H7 (cell line): ENCODE measurements around the gene ADAMTS17. TPM values are rescaled to one million over a fixed set of nuclear protein-coding genes. Genes with fewer than 3 reads are reported as not detected.

Experiments used
- DNase-seq: peaks from one replicate; pipeline ENCODE4 v3.0.0; 2012
- H3K27me3 ChIP-seq: 2 replicates; pipeline ENCODE4 v1.6.0; 2011; ENCODE audit warnings: mild to moderate bottlenecking, low read length; ENCODE audit not compliant: control insufficient read depth, insufficient read depth
- H3K36me3 ChIP-seq: replicated peaks from 2 replicates; pipeline ENCODE4 v1.5.1; 2011; ENCODE audit warnings: low read length; ENCODE audit not compliant: control insufficient read depth, insufficient read depth
- H3K4me3 ChIP-seq: 2 replicates; pipeline ENCODE4 v1.5.1; 2011; ENCODE audit warnings: low read depth, mild to moderate bottlenecking, control low read depth, low read length, moderate library complexity; ENCODE audit not compliant: insufficient read depth
- total RNA-seq: library from RNA; depleted of rRNA; stranded (reverse); fragments of >200 nt; shearing (Covaris generic); gene quantifications from 2 replicates; pipeline ENCODE4 v1.2.3, GENCODE V29; 2014

The ADAMTS17 gene
- total RNA-seq, 1 experiment from 2014 or later = 0.55 TPM

DNA sequence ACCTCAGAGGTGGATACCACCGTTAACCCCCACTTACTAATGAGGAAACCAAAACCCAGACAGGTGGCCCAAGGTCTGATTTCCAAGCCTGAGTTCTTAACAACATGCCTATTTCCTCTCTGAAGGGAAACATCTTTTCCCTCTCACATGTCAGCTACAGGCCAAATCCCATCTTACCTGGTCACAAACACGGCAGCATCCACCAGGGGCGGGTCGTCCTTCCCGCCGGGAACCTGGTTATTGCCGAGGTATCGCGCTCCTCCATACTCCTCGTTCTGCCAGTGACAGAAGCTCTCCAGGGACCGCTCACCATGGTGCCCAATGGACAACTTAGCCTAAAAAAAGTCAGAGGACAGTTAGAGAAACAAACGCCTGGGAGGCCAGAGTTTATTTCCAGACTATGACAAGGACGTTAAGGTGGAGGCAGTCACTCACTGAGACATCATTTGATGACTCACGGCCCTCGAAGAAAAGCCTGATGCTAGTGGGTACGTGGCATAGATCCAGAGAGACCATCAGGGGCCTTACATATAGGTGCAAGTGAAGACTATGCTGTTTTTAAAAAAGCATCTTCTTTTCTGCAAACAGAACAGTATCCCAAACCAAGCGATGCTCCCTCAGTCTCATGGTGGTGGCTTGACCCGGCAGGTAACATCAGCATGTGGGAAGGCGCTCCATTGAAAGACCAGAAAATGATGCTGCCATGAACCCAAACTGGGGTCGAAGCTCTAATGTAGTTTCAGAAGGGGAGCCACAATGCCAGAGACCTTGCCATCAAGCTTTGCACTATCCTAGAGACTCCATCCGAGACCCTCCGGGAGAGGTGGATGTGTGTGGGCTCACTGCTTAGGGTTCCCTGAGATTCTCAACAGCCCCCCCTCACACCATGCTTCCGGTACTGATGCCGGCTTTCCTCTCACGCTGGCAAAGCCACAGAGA, 80.2 kb downstream of the ADAMTS17 start:
- Histone ChIP-seq H3K4me3 (no peak overlapping the region), H3K36me3 (no peaks in the 10 kb centered on the region), H3K27me3 (no peaks in the 10 kb centered on the region)
- DNase-seq = no peak

GRCh38 chr15:100259266-100259665, 82.5 kb downstream of the ADAMTS17 start:
- Histone ChIP-seq H3K4me3 (no peak overlapping the region), H3K36me3 (no peaks in the 10 kb centered on the region), H3K27me3 (no peaks in the 10 kb centered on the region)
- DNase-seq = no peak

DNA sequence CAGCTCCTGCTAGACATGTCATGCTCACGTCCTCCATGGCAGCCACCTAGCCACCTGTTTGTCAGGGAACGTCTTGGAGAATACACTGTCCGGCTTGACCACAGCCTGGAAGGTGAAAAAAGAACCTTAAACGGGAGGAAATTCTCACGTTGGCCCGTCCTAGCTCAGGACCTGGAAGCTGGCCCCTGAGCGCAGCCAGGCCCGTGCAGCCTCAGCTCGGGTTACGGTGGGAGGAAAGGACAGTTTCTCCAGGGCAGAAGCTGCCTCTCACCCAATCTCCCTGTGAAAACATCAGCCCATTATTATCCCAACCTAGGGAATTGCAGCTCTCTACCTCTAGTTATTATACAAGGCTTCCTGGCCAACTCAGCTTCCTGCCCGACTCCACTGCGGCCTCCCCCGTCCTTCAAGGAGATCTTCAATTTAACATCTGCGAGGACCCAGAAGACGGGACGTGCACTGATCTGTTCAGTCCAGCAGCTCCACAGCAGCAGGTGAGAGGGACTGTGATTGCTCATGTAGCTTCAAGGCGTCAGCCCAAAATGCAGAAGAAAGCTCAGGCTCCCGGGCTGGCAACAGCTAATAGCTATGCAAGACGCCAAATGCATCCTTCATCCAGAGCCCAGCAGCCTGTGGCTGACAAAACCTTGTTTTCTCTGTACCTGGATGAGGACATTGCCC, 84.7 kb downstream of the ADAMTS17 start:
- no peak for DNase-seq
- no peaks in the 10 kb centered on the region for H3K27me3 ChIP-seq
- H3K36me3 ChIP-seq = no peaks in the 10 kb centered on the region
- H3K4me3 ChIP-seq = no peak overlapping the region

DNA sequence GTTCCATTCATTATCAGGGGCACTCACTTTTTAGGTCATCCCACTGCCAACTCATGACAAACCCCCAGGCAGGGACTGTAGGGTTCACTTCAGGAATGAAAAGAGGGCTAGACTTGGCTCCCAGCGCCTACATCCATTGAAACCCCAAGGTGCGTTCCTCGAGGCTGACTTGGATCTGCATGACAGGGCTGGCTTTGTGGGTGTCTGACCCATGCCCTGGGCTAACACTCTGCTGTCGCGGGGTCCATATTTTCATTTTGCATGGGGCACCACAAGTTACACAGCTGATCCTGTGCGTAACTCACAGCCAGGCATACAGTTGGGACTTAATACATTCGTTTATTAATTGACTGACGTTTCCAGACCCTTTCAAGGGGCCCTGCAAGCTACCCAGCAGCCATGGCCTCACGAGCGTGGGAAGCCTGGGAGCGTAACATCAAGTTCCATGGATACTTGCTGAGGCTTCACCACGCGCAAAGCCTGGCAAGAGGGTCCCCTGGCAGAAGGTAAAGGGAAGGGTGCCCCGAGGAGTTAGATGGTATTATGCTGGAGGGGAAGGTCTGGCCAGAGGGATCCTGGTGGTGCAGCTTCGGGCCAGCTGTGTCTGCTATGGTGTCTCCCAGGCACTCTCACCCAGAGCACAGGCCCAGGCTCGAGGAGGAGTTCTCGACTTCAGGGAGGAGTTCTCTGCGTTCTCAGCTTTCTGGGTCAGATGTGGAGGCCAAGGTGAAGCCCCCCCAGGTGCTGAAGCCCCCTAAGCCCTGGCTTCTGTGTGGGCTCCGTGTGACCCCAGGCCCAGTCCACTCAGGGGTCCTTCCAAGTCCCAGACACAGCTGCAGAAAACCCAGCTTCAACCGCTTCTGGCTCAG, 85.4 kb downstream of the ADAMTS17 start:
- Histone ChIP-seq H3K27me3 (no peaks in the 10 kb centered on the region), H3K36me3 (no peaks in the 10 kb centered on the region), H3K4me3 (no peak overlapping the region)
- DNase-seq = no peak

GRCh38 chr15:100255644-100256043, 86.1 kb downstream of the ADAMTS17 start:
- Histone ChIP-seq H3K36me3 (no peaks in the 10 kb centered on the region), H3K4me3 (no peak overlapping the region), H3K27me3 (no peaks in the 10 kb centered on the region)
- no peak for DNase-seq

DNA sequence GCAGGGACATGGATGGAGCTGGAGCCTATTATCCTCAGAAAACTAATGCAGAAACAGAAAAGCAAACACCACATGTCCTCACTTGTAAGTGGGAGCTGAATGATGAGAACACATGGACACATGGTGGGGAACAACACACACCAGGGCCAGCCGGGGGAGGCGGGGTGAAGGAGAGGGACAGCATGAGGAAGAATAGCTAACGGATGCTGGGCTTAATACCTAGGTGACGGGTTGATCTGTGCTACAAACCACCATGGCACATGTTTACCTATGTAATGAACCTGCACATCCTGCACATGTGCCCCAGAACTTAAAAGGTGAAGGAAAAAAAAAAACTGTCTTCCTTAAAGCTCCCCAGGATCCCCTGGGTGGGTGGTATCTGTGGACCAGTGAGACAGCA, 87.1 kb downstream of the ADAMTS17 start:
- no peak overlapping the region for H3K4me3 ChIP-seq
- no peaks in the 10 kb centered on the region for H3K27me3 ChIP-seq
- DNase-seq = no peak
- H3K36me3 ChIP-seq = no peaks in the 10 kb centered on the region

GRCh38 chr15:100254285-100254684, 87.5 kb downstream of the ADAMTS17 start:
- H3K27me3 ChIP-seq = no peaks in the 10 kb centered on the region
- no peaks in the 10 kb centered on the region for H3K36me3 ChIP-seq
- DNase-seq = no peak
- H3K4me3 ChIP-seq = no peak overlapping the region

GRCh38 chr15:100253640-100254039, 88.1 kb downstream of the ADAMTS17 start:
- Histone ChIP-seq H3K36me3 (no peaks in the 10 kb centered on the region), H3K27me3 (no peaks in the 10 kb centered on the region), H3K4me3 (no peak overlapping the region)
- DNase-seq = no peak

DNA sequence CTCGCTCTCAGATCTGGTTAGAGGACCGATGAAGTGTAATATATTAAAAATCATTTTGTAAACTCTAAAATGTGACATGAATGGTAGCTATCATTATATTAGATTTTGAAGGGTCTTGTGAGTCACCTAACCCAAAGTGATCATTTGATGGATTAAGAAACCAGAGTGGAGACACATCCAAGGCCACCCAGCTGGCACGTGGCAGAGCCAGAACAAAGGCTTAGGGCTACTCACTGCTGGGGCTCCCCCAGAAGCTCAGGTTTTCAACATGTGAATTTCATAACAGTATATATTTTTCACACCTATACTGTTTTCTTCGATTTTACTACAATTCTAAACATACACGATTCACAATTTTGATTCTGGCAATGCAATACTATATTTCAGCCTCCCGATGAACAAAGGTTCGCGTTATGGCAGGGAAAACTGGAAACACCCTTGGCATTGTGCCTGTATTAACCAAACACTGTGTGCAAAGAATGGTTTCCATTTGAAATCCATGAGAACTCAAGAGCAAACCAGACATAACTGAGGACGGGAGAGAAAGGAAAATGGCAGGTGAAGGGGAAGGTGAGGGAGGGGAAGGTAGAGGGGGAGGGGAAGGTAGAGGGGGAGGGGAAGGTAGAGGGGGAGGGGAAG, 88.9 kb downstream of the ADAMTS17 start:
- no peaks in the 10 kb centered on the region for H3K36me3 ChIP-seq
- no peaks in the 10 kb centered on the region for H3K27me3 ChIP-seq
- DNase-seq = no peak
- H3K4me3 ChIP-seq = no peak overlapping the region

GRCh38 chr15:100252359-100252758, 89.4 kb downstream of the ADAMTS17 start:
- Histone ChIP-seq H3K36me3 (no peaks in the 10 kb centered on the region), H3K27me3 (no peaks in the 10 kb centered on the region), H3K4me3 (no peak overlapping the region)
- DNase-seq = no peak

- no peak for DNase-seq
- no peaks in the 10 kb centered on the region for H3K27me3 ChIP-seq
- no peaks in the 10 kb centered on the region for H3K36me3 ChIP-seq
- H3K4me3 ChIP-seq = no peak overlapping the region
Observed at GRCh38 chr15:100250176-100250800, 91.5 kb downstream of the ADAMTS17 start.

DNA sequence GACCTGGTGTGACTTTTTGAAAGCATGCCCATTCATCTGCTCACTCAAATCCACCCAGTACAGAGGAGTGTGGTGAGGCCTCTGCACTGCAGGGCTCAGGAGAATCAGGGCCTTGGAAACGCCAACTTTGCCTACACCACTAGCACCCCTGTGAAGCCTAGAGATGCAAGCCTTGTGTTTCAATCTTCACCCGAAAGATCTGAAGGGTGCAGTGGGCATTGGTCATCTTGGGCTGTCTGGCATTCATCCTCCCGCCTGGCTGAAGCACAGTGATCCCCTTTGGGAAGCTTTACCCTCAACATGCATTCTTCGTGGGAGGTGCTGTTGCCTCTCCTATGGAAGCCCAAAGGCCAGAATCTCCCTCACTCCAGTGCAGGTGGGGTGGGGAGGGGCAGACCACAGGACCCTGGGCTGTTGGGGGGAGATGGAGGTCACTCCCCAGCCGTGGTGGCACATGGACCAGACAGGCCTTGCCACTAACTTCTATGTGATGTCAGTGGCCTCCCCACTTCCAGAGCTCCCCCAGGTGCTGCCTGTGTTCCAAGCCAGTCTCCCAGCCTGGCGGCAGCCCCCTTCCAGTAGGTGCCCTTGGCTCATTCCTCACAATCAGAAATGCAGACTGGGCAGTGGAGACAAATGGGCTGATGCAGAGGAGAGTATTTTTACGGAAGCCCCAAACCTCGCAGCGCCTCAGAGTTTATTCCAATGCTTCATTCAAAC, 92.5 kb downstream of the ADAMTS17 start:
- no peak overlapping the region for H3K4me3 ChIP-seq
- no peaks in the 10 kb centered on the region for H3K36me3 ChIP-seq
- H3K27me3 ChIP-seq = no peaks in the 10 kb centered on the region
- no peak for DNase-seq

DNA sequence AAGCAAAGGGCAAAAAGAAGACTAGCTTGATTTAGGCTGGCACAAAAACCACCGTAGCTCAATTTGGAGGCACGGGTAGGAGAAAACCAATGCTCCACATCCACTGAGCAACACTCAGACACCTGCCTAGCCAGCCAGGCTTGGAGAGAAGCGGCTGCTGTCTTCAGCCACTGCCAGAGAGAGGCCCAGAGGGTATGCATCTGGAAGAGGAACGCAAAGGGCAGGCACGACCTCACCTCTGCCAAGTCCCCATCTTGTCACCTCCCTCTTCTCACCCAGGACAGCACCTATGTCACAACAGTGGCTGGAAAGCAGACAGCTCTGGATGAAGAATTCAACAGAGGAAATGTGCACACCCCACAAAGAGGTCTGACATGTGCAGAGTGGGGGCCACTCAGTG, 93.5 kb downstream of the ADAMTS17 start:
- no peaks in the 10 kb centered on the region for H3K27me3 ChIP-seq
- H3K4me3 ChIP-seq = no peak overlapping the region
- DNase-seq = no peak

More for the DNA sequence above, 93.5 kb downstream of the ADAMTS17 start:
- H3K36me3 ChIP-seq = no peaks in the 10 kb centered on the region
